Activated effector memory CD4-positive, alpha-beta T cell treated with anti-CD3 and anti-CD28 coated beads, Interleukin-2, amount 50 U/mL, for 16 hours (primary cell): ENCODE results near the gene SELENOH.

Experiments used
- DNase-seq: peaks from one replicate; pipeline ENCODE4 v3.0.0-alpha.2; 2020

Gene SELENOH

DNA sequence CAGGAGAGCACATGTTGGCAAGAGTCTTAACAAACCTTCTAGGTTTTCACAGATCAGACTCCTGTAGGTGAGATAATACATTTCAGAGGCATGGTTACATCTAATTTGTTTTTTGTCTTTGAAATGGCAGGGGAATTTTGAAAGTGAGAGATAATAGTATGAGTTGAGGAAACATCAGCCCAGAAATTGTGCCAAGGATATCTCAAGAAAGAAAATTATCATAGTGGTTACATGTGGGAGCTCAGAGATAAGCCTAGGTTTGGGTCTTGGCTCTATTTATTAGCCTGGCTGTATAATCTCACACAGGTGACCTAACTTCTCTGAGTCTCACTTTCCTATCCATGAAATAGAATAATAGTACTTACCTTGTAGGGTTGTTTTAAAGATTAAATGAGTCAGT lies 9.9 kb downstream of the SELENOH start:
- no peak for DNase-seq

GRCh38 chr11:57751676-57752253 lies 10.5 kb downstream of the SELENOH start, which contains the start of gene BTBD18:
Gene BTBD18, minus strand, starts transcription at chr11:57751819. Its CDS starts 631 bp downstream, at chr11:57751188.
- no peak for DNase-seq

- DNase-seq, result no peak
Measured at GRCh38 chr11:57752954-57753353, 11.7 kb downstream of the SELENOH start.

GRCh38 chr11:57758174-57758573 lies 16.9 kb downstream of the SELENOH start:
- DNase-seq, result no peak

DNA sequence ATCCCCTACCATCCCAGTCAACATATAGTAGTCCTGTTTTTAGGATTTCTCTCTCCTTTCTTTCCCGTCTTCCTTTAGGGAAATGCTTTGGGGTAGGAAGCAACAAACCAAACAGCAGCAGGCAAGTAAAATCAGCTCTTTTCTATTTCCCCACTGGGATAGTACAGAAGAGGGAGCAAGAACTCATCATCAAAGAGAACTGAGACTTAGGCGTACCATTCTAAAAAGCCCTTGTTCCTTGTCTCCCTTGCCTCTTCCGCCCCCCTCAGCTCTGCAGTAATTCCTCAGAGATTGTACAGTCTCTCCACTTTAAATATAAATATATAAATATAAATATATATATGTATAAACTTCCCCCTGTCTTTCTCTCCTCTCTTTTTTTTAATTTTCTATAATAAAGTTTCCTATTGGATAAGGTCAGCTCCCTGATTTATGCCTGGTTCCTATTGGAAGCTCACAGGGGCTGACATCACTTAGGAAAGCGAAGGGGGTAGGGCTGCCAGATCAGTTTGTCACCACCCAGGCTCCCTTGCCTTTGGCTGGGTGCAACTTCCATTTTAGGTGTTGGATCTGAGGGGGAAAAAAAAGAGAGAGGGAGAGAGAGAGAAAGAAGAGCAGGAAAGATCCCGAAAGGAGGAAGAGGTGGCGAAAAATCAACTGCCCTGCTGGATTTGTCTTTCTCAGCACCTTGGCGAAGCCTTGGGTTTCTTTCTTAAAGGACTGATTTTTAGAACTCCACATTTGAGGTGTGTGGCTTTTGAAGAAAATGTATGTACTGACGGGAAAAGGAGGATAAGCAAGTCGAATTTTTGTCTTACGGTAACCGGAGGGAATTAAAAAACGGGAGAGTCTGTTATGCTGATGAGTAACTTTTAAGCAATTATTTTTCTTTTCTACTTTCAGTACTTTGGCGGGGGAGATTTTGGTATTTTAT lies 20.3 kb downstream of the SELENOH start, which contains the start of gene CTNND1:
Gene CTNND1, plus strand, starts transcription at position 502 of the 934 bp plus-strand sequence. CDS start 29,677 bp downstream, outside the sequence.
- no peak for DNase-seq

GRCh38 chr11:57762235-57762861 lies 21.1 kb downstream of the SELENOH start:
- DNase-seq, result no peak

GRCh38 chr11:57763568-57763967 lies 22.3 kb downstream of the SELENOH start:
- no peak for DNase-seq

- no peak for DNase-seq
Measured at GRCh38 chr11:57764021-57764420, 22.7 kb downstream of the SELENOH start.

- no peak for DNase-seq
Measured at GRCh38 chr11:57764566-57764965, 23.3 kb downstream of the SELENOH start.

GRCh38 chr11:57764972-57765371 lies 23.7 kb downstream of the SELENOH start:
- DNase-seq, result no peak

DNA sequence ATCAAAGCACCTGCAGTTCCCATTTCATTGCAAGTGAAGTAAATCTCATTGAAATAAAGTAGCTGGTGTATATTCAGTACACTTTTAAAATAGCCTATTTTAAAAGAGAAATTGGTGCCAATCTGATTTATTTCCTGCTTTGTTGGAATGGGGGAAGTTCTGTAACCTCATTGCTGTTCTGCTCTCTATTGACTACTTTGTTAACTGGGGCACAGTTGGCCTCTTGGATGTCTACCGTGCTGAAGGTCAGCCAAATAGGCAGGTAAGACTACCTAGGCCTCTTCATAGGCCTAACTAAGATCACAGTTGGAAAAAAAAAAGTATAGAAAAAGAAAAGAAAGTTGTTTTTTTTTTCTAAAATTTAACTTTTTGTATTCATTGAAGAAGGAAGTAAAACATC lies 29.5 kb downstream of the SELENOH start:
- DNase-seq, result no peak

DNA sequence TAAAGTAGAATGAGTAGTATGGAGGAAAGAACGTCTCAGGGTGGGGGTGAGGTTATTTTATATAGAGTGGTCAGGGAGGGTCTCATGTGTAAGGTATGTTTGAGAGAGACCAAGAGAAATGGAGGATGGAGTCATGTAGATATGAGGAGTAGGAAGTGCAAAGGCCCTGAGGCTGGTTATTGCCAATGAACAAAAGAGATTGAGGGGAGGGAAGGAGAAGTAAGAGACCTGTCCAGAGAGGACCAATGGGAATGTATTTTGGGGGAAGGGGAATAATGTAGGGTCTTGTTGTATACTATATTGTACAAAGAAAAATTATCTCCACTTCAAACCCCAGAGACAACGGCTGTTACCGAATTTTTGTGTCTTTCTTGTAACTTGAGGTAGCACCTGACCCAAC lies 30.1 kb downstream of the SELENOH start:
- DNase-seq, result no peak

DNA sequence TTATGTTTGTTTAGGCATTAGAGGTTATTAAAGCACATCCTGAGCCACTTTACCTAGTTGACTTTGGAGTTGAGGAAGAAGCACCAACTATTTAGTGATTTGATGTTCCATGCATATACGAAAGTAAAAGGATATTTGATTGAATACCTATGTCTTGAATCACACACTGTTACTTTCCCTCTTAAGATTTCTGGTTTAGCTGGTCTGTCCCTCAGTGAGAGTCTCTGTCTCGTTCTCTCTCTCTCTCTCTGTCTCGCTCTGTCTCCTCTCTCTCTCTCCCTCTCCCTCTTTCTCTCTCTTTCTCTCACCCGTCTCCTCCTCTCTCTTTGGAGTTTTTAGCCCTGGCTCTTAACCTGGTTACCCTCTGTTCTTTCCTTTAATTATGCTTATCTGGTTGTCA lies 31.3 kb downstream of the SELENOH start:
- DNase-seq, result no peak

GRCh38 chr11:57773026-57773598 lies 31.8 kb downstream of the SELENOH start:
- no peak for DNase-seq

GRCh38 chr11:57775491-57775890 lies 34.2 kb downstream of the SELENOH start:
- DNase-seq, result no peak

DNA sequence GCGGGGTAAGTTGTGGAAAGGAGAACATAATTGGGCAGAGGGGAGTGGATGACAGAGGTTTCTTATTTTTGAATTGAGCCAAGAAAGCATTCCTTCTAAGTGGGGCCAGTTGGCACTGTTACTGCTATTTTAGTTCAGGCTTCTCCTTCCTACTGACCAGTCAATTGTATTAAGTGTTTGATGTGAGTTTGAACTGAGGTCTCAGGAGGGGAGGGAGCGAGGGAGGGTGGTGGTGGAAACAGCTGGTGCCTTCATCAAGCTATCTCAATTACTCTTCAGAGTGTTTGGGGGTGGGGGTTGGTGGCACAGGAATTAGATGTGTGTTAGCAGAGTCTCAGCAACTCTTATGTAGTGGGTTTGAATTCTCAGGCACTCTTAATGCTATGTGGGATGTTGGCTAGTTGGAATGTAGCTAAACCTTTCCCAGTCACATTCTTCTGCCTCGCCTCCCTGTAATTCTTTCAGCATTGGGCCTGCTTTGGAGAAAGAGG lies 34.8 kb downstream of the SELENOH start:
- DNase-seq, result no peak

DNA sequence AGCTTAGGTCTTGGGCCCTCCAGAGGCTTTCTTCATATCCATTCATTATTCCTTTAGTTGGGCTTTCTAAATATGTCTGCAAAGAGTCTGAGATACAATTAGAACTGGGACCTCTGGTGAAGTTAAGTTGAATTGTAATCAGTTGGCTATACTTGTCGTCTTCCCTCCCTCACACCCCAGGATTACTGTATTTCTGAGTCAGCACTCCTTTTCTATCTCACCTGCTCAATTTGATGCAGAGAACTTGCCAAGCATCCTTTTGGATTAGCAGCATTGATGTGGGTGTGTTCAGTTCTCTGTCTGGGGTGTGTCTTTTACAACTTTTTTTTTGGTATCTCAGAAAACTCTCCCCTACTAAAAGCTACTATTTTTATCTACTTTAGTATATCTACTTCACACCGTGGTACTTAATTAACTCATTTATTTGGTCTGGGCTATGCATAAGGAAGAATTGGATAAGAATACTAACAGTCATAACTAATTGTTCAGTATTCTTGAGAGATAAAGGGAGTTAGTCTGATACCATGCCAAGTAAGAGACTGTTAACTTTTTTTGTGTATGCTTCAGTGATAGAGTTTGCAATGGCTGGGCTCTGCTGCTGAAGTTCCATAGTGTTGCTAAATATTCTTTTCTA lies 35.4 kb downstream of the SELENOH start:
- no peak for DNase-seq

DNA sequence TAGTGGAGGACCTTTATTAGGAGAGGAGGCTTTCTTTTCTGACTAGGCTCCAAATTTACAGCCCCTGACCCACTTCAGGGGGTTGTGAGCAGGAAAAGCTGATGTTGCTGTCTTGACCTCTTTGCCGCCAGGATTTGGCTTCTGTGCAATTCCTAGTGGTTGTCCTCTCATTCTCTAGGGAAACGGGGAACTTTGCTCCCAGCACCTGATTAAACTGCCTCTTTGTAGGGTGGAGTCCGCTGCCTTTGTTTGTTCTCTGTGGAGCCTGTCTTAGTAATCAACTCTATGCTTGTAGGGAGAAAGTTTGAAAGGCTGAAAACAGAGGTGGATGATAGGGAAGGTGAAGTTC lies 36.7 kb downstream of the SELENOH start:
- DNase-seq, result no peak

DNA sequence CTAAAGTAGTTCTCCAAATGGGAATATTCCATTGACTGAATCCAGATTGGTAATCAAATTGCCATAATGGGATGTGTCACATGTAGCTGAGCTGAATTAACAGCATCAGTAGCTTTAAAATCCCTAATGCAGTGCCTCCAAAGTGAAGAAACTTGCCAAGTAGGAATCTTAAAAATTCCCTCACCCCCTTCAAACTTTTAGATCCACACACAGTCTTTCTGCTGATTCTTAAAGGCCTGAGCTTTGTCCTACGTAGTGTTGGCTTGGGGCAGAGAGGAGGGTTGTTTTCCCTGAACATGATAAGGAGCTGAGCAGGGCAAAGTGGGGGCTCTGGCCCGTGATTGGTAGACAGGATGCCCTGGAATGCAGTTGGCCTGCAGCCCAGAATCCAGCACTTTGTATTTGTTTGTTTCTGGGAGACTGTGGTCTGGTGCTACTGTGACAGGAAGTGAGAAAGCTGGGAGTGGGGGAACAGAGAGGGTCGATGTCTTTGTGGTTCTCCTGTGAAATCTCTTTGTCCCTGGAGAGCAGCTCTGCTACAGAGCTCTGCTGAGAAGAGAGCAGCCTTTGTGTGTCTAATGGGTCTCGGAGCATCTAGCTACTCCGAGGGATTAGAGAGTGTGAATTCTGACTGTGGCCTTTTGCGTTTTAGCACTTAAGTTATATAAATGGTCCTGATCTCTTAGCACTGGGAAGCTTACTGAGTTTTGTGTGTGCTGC lies 37.2 kb downstream of the SELENOH start:
- DNase-seq, result no peak

DNA sequence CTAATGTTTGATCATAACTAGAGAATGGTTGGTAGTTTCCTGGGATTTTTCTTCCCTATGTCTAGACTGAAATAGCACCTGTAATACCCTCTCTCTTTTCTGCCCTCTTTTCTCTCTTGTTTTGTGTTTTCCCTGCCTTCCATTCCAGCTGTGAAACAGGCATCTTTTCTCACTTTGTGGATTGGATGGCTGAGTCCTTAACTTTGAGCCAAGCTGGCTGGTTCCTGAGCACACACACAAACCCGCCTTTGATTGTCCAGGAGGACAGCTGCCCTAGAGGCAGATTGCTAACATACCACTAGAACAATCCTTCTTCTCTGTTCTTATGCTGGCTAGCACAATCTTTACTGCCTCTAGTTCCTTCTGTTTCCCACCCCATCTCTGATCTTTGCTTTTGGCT lies 38.0 kb downstream of the SELENOH start:
- no peak for DNase-seq

DNA sequence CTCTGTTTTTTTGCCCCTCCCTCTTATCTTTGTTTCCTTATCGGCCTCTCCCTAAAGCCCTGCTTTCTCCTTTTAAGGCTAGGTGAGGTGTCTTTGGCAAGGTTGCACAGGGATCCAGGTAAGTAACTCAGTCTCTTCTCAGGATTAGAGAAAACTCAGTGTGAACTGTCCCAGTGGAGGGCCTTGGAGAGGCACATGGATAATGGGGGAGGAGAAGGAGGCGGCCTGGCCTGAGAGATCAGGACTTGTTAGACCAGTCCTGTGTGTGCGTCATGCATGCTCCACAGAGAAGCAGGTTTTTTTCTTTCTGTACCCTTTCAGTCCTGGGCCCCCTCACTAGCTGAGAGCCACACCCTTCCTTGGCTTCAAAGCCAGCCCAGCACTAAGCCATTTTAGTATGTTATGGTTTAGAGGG lies 40.2 kb downstream of the SELENOH start:
- DNase-seq, result no peak

GRCh38 chr11:57785072-57785471 lies 43.8 kb downstream of the SELENOH start:
- no peak for DNase-seq
